D721Med (cell line): ENCODE data around the gene ABL1.

Source experiments
- DNase-seq: peaks from one replicate; pipeline ENCODE4 v3.0.0; 2011; ENCODE audit warnings: low spot score; ENCODE audit not compliant: insufficient read length
- FAIRE-seq: peaks from 2 replicates; lab custom pipeline; 2011; peaks lifted over from hg19 to GRCh38; lab: Jason Lieb, UNC
- TF ChIP-seq, protein P1 (sequence below): IDR thresholded peaks from 2 replicates; pipeline ENCODE4 v1.5.1; 2012; ENCODE audit warnings: mild to moderate bottlenecking, control low read depth; ENCODE audit not compliant: insufficient read depth; ENCODE audit errors: missing control alignments

Gene ABL1

GRCh38 chr9:130839132-130840111 is 4.4 kb downstream of the ABL1 start:
- FAIRE-seq, result no peak
- TF ChIP-seq, protein P1, sequence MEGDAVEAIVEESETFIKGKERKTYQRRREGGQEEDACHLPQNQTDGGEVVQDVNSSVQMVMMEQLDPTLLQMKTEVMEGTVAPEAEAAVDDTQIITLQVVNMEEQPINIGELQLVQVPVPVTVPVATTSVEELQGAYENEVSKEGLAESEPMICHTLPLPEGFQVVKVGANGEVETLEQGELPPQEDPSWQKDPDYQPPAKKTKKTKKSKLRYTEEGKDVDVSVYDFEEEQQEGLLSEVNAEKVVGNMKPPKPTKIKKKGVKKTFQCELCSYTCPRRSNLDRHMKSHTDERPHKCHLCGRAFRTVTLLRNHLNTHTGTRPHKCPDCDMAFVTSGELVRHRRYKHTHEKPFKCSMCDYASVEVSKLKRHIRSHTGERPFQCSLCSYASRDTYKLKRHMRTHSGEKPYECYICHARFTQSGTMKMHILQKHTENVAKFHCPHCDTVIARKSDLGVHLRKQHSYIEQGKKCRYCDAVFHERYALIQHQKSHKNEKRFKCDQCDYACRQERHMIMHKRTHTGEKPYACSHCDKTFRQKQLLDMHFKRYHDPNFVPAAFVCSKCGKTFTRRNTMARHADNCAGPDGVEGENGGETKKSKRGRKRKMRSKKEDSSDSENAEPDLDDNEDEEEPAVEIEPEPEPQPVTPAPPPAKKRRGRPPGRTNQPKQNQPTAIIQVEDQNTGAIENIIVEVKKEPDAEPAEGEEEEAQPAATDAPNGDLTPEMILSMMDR, result no peak
- no peak for DNase-seq

GRCh38 chr9:130842545-130842944 is 7.5 kb downstream of the ABL1 start:
- DNase-seq (no peak), FAIRE-seq (no peak)
- TF ChIP-seq, protein P1, result no peak

DNA sequence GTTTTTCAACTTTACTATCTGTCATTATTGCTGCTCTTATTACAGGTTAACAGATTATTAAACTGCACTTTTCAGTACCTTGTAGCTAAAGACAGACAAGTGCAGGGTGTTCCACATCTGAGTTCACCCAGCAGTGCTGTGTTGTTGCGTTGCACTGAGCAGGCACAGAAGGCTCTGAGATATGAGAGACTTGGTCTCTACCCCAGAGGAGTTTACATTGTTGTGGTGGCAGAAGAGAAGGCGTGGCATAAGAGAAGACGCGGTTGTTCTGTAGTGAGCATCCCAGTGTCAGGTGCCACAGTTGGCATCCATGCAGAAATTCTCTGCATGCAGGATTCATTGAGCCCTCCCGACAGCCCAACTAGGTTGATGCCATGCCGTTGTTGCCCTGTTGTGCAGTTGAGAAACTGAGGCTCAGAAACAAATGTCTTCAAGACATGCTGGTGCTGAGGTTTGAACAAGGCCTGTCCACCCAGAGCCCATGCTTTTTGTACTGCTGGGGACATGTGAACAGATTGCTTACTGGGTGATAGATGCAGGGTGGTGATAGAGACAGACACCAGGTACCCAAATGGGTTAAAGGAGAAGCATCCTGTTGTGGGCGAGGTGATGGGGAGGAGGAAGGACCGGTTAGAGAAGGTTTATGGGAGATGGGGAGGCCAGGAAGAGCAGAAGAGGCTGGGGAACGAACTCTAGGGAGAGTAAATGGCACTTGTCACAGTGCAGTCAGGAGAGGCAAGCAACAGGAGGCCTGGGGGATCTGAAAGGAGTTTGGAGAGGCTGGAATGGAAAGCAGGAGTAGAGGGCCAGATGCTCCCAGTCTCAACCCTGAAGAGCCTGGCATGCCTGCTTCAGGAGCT is 8.2 kb downstream of the ABL1 start:
- TF ChIP-seq, protein P1, result no peak
- DNase-seq (no peak), FAIRE-seq (no peak)

- DNase-seq, result no peak
- no peak for FAIRE-seq
- TF ChIP-seq, protein P1, result no peak
Observed at GRCh38 chr9:130844044-130844451, 9.0 kb downstream of the ABL1 start.

DNA sequence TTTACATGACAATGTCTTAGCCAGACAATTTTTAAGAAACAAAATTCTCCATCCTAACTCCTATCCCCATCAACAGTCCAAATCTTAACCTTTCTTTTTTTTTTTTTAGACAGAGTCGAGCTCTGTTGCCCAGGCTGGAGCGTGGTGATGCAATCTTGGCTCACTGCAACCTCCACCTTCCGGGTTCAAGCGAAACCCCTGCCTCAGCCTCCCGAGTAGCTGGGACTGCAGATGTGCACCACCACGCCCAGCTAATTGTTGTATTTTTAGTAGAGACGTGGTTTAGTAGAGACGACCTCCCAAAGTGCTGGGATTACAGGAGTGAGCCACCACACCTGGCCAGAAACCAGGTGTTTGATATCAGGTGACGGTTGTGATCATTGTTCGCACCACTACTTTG is 10.2 kb downstream of the ABL1 start:
- TF ChIP-seq, protein P1, result no peak
- no peak for FAIRE-seq
- no peak for DNase-seq

DNA sequence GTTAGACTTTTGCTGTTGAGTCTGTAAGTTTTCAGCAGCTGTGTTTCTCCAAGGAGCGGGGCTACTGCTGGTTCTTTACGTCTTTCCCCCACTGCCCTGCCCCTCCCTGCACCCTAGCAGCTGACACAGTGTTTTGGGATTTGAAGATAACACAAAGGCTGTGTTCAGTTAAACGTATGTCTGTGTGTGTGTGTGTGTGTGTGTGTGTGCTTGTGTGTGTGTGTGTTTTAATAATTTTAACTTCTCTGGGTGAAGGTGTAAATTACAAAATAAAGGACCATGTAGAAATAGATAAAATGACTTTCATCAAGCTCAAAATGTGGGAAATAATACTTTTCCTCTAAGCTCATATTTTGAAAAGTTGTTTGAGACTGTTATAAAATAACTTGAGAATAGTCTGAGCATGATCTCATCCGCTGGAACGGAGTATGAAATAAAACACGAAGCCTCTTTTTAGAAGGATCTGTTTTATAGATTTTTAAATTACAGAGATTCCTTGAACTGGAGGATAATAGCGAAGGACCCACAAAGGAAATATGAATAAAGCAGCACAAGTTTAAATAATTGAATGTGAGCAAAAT is 10.9 kb downstream of the ABL1 start:
- DNase-seq (no peak), FAIRE-seq (no peak)

More for the DNA sequence above, 10.9 kb downstream of the ABL1 start:
- TF ChIP-seq, protein P1, result no peak
